ENCODE results near the gene CDCA8. TPM values are rescaled to one million over a fixed set of nuclear protein-coding genes. Genes with fewer than 3 reads are reported as not detected.

The CDCA8 gene
- total RNA-seq, 1 experiment from 2014 or later: 48.5 TPM

DNA sequence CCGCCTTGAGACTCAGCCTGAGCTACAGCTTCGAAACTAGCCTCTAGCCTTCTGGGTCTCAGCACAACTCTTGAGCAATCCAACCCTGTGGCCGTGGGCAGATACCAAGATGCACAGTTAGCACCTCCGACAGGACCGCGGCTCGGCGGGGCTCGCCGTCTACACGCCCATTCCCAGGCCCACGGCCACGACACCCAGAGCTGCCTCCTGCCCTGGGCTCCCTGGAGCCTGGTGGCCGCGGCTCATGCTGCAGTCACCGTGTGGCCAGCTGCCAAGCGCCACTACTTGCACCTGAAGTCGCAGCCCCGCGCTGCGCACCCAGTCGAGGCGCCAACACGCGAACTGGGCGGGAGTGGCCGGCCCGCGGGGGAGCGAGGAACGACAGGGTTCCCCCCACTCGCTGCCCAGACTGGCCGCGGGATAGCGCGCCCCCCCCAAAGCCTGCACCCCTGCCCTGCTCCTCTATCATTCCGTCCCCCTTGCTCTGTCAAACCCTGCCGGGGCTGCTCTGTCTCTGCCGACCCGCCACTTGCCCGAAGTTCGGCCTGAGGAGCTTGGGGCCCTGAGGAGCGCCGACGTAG is 729 bp upstream of the CDCA8 start:
- Histone ChIP-seq H4K91ac (ENCODE audit: insufficient read length, low read depth, low read length) (no peak overlapping the region), H2BK15ac (ENCODE audit: low read depth, low read length) (no peak overlapping the region), H3K14ac (ENCODE audit: insufficient read depth, low read length) (no peak overlapping the region), H2BK120ac (ENCODE audit: low read depth, low read length, poor library complexity, severe bottlenecking) (no peak overlapping the region), H3K23ac (ENCODE audit: insufficient read length, low read depth, low read length) (no peak overlapping the region), H3K4me1 (ENCODE audit: insufficient read depth, low read length) (no peaks in the 10 kb centered on the region), H2AFZ (ENCODE audit: low read length) (no peak overlapping the region), H3K9me3 (ENCODE audit: control insufficient read depth, low read depth, low read length) (no peaks in the 10 kb centered on the region), H3K4ac (ENCODE audit: low read depth, low read length) (no peak overlapping the region), H3K56ac (ENCODE audit: insufficient read length, low read depth, low read length) (no peak overlapping the region), H3T11ph (ENCODE audit: low read length) (no peak overlapping the region), H2BK5ac (ENCODE audit: insufficient read length, low read length) (no peak overlapping the region), H2BK12ac (ENCODE audit: insufficient read length, low read depth, low read length) (no peak overlapping the region), H4K8ac (replicated peaks; ENCODE audit: insufficient read length, low read depth, low read length) (no peak overlapping the region), H3K79me1 (ENCODE audit: insufficient read depth, low read depth, low read length, poor library complexity, severe bottlenecking) (peaks cover 9% of the 10 kb centered on the region), H4K20me1 (ENCODE audit: control insufficient read depth, insufficient read depth, insufficient read length) (peaks cover 2% of the 10 kb centered on the region), H4K5ac (ENCODE audit: insufficient read length, low read depth, low read length) (no peak overlapping the region), H3K18ac (ENCODE audit: insufficient read length, low read depth, low read length) (no peak overlapping the region), H2BK20ac (ENCODE audit: low read depth, low read length, poor library complexity, severe bottlenecking) (no peak overlapping the region), H3K23me2 (ENCODE audit: insufficient read length, low read depth, low read length, poor library complexity, severe bottlenecking) (peaks cover 12% of the 10 kb centered on the region), H3K9ac (ENCODE audit: extremely low read depth, insufficient read length, low read length) (no peak overlapping the region), H3K27ac (ENCODE audit: insufficient read length, low read depth, low read length) (no peak overlapping the region), H2AK5ac (ENCODE audit: insufficient read length, low read length) (no peak overlapping the region), H3K4me2 (ENCODE audit: insufficient read depth, insufficient read length, low read length) (peak overlapping the region; percentile 74), H3K79me2 (ENCODE audit: insufficient read depth, low read length) (peaks cover 6% of the 10 kb centered on the region; the same call in 1 of the 2 replicates), H3K27me3 (ENCODE audit: insufficient read depth, low read length) (no peaks in the 10 kb centered on the region)
- Mint-ChIP-seq H3K36me3 (ENCODE audit: insufficient read depth in 1 of 3, low read depth in 3 of 3) (peaks cover 29 to 37% (median 37%) of the 10 kb centered on the region in 3 experiments), H3K9me3 (no peaks in the 10 kb centered on the region; a peak in 1 of 5 replicates), H3K4me1 (peaks cover 14 to 17% of the 10 kb centered on the region in 2 experiments), H3K27me3 (ENCODE audit: low read depth) (no peaks in the 10 kb centered on the region), H3K27ac (peak overlapping the region in 2 of 3 experiments; percentile 70 to 93; a peak in 4 of 7 replicates), H3K4me3 (peak overlapping the region; percentile 96 to 97)
- WGBS (ENCODE audit: extremely low coverage, insufficient read length, low lambda C conversion rate): no CpG with 5 or more reads among the region's 45 CpGs
- peak; percentile 41 for DNase-seq
- TF ChIP-seq, protein P1, sequence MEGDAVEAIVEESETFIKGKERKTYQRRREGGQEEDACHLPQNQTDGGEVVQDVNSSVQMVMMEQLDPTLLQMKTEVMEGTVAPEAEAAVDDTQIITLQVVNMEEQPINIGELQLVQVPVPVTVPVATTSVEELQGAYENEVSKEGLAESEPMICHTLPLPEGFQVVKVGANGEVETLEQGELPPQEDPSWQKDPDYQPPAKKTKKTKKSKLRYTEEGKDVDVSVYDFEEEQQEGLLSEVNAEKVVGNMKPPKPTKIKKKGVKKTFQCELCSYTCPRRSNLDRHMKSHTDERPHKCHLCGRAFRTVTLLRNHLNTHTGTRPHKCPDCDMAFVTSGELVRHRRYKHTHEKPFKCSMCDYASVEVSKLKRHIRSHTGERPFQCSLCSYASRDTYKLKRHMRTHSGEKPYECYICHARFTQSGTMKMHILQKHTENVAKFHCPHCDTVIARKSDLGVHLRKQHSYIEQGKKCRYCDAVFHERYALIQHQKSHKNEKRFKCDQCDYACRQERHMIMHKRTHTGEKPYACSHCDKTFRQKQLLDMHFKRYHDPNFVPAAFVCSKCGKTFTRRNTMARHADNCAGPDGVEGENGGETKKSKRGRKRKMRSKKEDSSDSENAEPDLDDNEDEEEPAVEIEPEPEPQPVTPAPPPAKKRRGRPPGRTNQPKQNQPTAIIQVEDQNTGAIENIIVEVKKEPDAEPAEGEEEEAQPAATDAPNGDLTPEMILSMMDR (conservative IDR thresholded peaks at IDR 0.05): no peak
